RWPE2 (cell line): ENCODE results near the gene AR.

Experiments
- ATAC-seq: fragments of 200-7000 bp; cut with Tn5 transposase; 3 replicates; pipeline ENCODE4 v1.9.1; 2021; ENCODE audit warnings: low read depth
- DNase-seq: peaks from one replicate; pipeline ENCODE4 v3.0.0-alpha.2; 2020; ENCODE audit warnings: low spot score
- H3K27ac ChIP-seq: fragments of 450-650 bp; 2 replicates; pipeline ENCODE4 v1.5.1; 2017; ENCODE audit warnings: mild to moderate bottlenecking; ENCODE audit not compliant: poor library complexity, severe bottlenecking
- H3K27me3 ChIP-seq: fragments of 250-450 bp; sonication (Bioruptor Pico); 2 replicates; pipeline ENCODE4 v1.5.1; 2021; ENCODE audit warnings: mild to moderate bottlenecking, moderate library complexity; ENCODE audit not compliant: insufficient read depth, poor library complexity, severe bottlenecking
- H3K36me3 ChIP-seq: fragments of 250-450 bp; sonication (Bioruptor Pico); 2 replicates; pipeline ENCODE4 v1.5.1; 2020; ENCODE audit warnings: low read depth, mild to moderate bottlenecking, moderate library complexity
- H3K4me1 ChIP-seq: fragments of 250-450 bp; sonication (Bioruptor Pico); 2 replicates; pipeline ENCODE4 v1.5.1; 2021; ENCODE audit warnings: mild to moderate bottlenecking, moderate library complexity; ENCODE audit not compliant: insufficient read depth, poor library complexity, severe bottlenecking
- H3K4me3 ChIP-seq: fragments of 250-450 bp; sonication (Bioruptor Pico); 2 replicates; pipeline ENCODE4 v1.5.1; 2021; ENCODE audit warnings: mild to moderate bottlenecking, moderate library complexity; ENCODE audit not compliant: severe bottlenecking
- H3K9me3 ChIP-seq: fragments of 250-450 bp; sonication (Bioruptor Pico); 2 replicates; pipeline ENCODE4 v1.5.1; 2021; ENCODE audit warnings: mild to moderate bottlenecking, moderate library complexity; ENCODE audit not compliant: severe bottlenecking
- CTCF ChIP-seq: fragments of 450-650 bp; IDR thresholded peaks from one replicate; pipeline ENCODE4 v1.5.1; 2017; ENCODE audit warnings: mild to moderate bottlenecking, moderate library complexity; ENCODE audit not compliant: poor library complexity, severe bottlenecking

AR gene

GRCh38 chrX:67714004-67714403 is 170.2 kb downstream of the AR start:
- TF ChIP-seq CTCF, result no peak
- Histone ChIP-seq H3K4me1 (no peaks in the 10 kb centered on the region), H3K4me3 (no peak overlapping the region), H3K9me3 (no peaks in the 10 kb centered on the region), H3K27me3 (no peaks in the 10 kb centered on the region), H3K27ac (no peak overlapping the region), H3K36me3 (no peaks in the 10 kb centered on the region)
- no peak for DNase-seq
- no peak for ATAC-seq

DNA sequence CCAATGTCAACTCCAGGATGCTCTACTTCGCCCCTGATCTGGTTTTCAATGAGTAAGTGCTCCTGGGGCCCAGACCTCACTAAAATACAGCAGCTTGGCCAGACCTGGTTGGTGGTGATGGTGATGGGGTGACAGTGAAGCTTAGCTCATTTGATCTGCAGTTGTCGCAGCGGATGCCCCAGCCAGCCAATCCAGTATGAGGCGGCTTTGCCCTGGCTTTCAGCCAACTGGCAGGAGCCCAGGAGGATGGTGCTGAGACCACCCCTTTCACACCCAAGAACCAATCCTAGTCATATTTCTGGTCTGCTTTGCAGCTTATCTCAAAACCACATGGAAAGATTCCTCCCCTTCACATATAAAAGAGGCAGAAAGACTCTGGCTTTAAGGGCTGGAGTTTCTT is 173.8 kb downstream of the AR start:
- ATAC-seq (no peak), DNase-seq (no peak)
- no peak overlapping the region for H3K27ac ChIP-seq
- no peaks in the 10 kb centered on the region for H3K4me1 ChIP-seq
- no peaks in the 10 kb centered on the region for H3K36me3 ChIP-seq
- no peak overlapping the region for H3K4me3 ChIP-seq
- no peak for TF ChIP-seq CTCF
- H3K9me3 ChIP-seq, result no peaks in the 10 kb centered on the region
- no peaks in the 10 kb centered on the region for H3K27me3 ChIP-seq

DNA sequence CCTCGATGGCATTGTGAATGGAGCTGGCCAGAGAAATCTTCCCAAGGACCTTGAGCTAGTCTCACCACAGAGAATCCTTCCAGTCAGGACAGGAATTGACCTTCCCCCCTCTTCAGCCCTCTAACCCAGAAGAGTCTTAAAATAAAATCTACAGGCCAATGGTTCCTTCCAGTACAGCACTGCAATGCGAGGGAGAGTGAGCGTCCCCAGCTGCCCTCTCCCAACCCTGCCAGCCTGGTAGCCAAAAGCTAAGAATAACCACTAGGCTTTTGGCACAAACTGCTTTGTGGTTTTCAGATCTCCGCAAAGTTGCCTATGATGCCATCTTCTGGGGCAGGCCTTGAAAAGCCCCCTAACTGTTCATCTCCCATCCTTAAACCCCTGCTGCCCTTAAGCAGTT is 175.1 kb downstream of the AR start:
- Histone ChIP-seq H3K4me1 (no peaks in the 10 kb centered on the region), H3K4me3 (no peak overlapping the region), H3K9me3 (no peaks in the 10 kb centered on the region), H3K27me3 (no peaks in the 10 kb centered on the region), H3K36me3 (no peaks in the 10 kb centered on the region), H3K27ac (no peak overlapping the region)
- TF ChIP-seq CTCF, result no peak
- ATAC-seq (no peak), DNase-seq (no peak)

DNA sequence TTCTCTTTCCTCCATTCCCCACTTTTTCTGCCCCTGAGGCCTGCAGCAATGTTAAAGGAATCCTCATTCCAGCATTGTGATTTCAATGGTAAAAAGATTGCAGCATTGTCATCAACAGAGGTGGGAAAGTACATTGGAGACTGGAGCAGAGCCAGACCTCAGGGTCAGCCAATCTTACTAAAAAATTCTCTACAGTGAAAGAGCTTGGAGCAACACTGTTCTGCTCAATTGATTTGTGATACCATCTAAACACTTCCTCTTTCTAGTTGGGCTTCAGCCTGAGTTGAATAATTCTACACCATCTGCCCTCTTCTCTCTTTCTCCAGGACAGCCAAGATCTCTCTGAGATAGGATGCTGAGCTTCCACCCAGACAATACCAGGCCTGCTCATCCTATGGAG is 176.5 kb downstream of the AR start:
- H3K27ac ChIP-seq, result no peak overlapping the region
- DNase-seq, result no peak
- H3K9me3 ChIP-seq, result no peaks in the 10 kb centered on the region

GRCh38 chrX:67721321-67721720 is 177.5 kb downstream of the AR start:
- no peaks in the 10 kb centered on the region for H3K9me3 ChIP-seq
- H3K27ac ChIP-seq, result no peak overlapping the region
- no peak for ATAC-seq
- H3K4me3 ChIP-seq, result no peak overlapping the region
- no peak for TF ChIP-seq CTCF
- H3K36me3 ChIP-seq, result no peaks in the 10 kb centered on the region
- no peaks in the 10 kb centered on the region for H3K27me3 ChIP-seq
- no peak for DNase-seq
- no peaks in the 10 kb centered on the region for H3K4me1 ChIP-seq

More for the DNA sequence above, 176.5 kb downstream of the AR start:
- TF ChIP-seq CTCF, result no peak
- no peaks in the 10 kb centered on the region for H3K27me3 ChIP-seq
- no peak for ATAC-seq
- no peaks in the 10 kb centered on the region for H3K4me1 ChIP-seq
- H3K4me3 ChIP-seq, result no peak overlapping the region
- no peaks in the 10 kb centered on the region for H3K36me3 ChIP-seq
